Measurements from ENCODE around the gene PRKD2. TPM values are rescaled to one million over a fixed set of nuclear protein-coding genes. Genes with fewer than 3 reads are reported as not detected.

The PRKD2 gene
- polyA plus RNA-seq, 3 donors from 2014 or later: 36.3 to 116 (median 36.3) TPM

DNA sequence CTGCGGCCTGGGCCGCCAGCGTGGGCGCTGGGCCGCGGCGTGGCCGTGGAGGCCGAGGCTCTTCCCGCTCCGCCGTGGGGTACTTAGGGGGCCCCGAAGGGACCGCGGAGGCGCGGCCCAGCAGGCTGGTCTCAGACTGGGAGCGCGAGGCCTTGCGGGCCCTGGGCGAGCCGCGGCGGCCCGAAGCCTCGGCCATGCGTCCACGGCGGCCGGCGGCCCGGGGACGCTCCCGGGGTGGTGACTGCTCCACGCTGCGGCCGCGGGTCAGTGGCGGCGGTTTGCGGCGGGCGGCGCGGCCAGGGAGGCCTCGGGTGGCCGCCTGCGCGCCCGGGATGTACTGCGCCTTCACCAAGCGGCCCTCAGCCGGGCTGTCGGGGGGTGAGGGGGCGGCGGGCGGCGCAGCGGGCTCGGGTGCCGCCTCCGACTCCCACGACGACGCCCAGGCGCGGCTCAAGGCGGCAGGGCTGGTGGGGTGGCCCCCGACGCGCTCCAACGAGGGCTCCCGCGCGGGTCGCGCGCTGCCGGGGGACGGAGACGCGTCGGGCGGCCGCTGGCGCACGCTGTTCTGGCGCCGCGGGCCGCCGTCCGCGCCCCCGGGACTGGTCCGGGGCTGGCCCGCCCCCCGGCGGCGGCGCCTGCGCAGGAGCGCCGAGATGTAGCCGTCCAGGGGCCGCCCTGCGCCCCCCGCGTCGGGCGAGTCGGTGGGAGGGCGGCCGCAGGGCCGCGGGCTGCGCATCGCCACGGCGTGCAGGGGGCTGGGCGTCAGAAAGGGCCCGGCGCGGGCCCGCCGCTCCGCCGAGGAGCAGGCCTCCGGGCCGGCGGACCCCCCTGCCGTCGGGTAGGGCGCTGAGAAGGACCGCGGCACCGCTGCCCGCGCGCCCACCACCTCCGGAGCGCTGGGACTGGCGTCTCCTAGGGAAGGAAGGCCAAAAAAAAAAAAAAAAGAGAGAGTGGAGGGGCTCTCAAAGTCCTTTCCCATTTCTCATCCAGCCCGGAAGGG, 67.7 kb downstream of the PRKD2 start:
- Mint-ChIP-seq H3K27me3 (ENCODE audit: low read depth in 3 of 3) (peaks cover 16 to 41% (median 31%) of the 10 kb centered on the region in 3 donors), H3K4me1 (peaks cover 0 to 4% of the 10 kb centered on the region in 2 donors), H3K27ac (no peak overlapping the region), H3K36me3 (peaks cover 0 to 9% (median 5%) of the 10 kb centered on the region in 3 donors), H3K4me3 (peak overlapping the region in 1 of 5 donors; percentile 46), H3K9me3 (peaks cover 0 to 2% (median 0%) of the 10 kb centered on the region in 6 donors)
- DNase-seq: no peak

DNA sequence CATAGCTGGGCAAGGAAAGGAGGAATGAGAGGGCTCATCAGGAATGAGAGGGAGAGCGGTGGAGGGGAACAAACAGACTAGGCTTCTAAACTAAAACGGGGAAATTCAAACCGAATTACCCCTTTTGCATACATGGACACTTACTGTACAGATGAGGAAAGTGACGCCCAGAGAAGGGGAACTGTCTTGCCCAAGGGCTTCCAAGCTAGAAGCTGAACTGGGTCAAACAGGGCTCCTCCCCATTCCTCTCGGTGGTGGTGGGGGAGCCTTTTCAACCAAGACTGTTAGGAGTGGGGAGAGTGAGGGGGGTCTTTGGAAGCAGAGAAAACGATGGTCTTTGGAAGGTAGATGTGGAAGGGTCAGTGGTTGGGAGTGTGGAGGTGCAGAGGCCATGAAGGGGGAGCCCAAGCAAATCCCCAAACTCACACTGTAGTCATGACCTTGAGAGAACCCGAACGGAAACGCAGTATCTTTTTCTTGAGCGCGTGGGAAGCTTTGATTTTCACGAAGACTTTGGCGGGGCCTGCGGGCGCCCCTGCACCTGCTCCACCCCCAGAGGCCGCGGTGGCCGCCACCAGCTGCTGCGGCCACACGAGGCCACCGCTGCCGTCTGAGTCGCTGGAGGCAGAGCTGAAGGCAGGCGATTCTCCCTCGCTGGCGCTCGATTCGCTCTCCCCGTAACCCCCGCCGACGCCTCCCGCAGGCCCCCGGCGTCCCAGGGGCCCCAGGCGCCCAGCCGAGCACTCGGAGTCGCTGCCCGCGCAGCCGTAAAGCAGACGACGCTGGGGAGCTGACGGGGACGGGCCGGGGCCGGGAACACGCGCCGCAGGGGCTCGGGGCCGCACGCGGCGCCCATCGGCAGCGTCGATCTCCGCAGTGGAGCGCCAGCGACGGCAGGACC, 68.6 kb downstream of the PRKD2 start:
- DNase-seq: no peak
- peaks cover 16 to 36% (median 29%) of the 10 kb centered on the region in 3 donors for H3K27me3 Mint-ChIP-seq (ENCODE audit: low read depth in 3 of 3)
- H3K4me1 Mint-ChIP-seq: peaks cover 0 to 4% of the 10 kb centered on the region in 2 donors
- H3K27ac Mint-ChIP-seq: no peak overlapping the region
- H3K36me3 Mint-ChIP-seq: peaks cover 0 to 9% (median 5%) of the 10 kb centered on the region in 3 donors
- H3K9me3 Mint-ChIP-seq: peaks cover 0 to 2% (median 0%) of the 10 kb centered on the region in 6 donors
- H3K4me3 Mint-ChIP-seq: peak overlapping the region in 3 of 5 donors; percentile 18 to 44 (median 21)

DNA sequence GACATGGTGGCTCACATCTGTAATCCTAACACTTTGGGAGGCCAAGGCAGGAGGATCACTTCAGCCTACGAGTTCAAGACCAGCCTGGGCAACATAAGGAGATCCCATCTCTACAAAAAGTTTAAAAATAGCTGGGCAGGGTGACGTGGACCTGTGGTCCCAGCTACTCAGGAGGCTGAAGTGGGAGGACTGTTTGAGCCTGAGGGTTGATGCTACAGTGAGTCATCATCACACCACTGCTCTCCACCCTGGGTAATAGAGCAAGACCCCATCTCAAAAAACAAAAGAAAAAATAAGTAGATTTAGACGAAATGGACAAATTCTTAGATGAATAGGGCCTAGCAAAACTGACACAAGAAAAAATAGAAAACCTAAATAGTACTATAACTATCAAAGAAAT, 70.5 kb downstream of the PRKD2 start:
- peaks cover 0 to 4% of the 10 kb centered on the region in 2 donors for H3K4me1 Mint-ChIP-seq
- H3K4me3 Mint-ChIP-seq: no peak overlapping the region
- peaks cover 0 to 9% (median 5%) of the 10 kb centered on the region in 3 donors for H3K36me3 Mint-ChIP-seq
- DNase-seq: no peak
- no peak overlapping the region for H3K27ac Mint-ChIP-seq
- peaks cover 0 to 2% (median 0%) of the 10 kb centered on the region in 6 donors for H3K9me3 Mint-ChIP-seq
- H3K27me3 Mint-ChIP-seq (ENCODE audit: low read depth in 3 of 3): peaks cover 17 to 32% (median 30%) of the 10 kb centered on the region in 3 donors

DNA sequence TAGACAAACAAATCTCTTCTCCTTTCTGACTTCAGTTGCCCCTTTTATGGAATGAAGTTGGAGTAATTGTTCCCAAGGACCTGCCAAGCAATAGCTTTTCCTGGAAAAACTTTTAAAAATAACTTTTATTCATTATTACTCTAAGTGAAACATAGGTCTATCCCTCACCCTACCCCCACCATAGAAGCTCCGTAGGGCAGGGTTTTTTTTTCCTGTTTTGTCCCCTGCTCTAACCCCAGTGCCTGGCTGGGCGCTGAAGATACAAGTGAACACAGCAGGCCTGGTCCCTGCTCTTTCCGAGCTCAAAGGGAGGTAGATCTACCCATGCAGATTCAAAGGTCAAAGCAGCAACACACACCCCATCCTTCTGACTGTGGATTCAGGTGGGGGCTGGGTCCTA, 72.2 kb downstream of the PRKD2 start:
- Mint-ChIP-seq H3K9me3 (no peaks in the 10 kb centered on the region), H3K36me3 (peaks cover 0 to 5% (median 3%) of the 10 kb centered on the region in 3 donors), H3K27ac (no peak overlapping the region), H3K27me3 (ENCODE audit: low read depth in 3 of 3) (peaks cover 15 to 25% (median 24%) of the 10 kb centered on the region in 3 donors), H3K4me3 (no peak overlapping the region), H3K4me1 (peaks cover 0 to 11% of the 10 kb centered on the region in 2 donors)
- no peak for DNase-seq

DNA sequence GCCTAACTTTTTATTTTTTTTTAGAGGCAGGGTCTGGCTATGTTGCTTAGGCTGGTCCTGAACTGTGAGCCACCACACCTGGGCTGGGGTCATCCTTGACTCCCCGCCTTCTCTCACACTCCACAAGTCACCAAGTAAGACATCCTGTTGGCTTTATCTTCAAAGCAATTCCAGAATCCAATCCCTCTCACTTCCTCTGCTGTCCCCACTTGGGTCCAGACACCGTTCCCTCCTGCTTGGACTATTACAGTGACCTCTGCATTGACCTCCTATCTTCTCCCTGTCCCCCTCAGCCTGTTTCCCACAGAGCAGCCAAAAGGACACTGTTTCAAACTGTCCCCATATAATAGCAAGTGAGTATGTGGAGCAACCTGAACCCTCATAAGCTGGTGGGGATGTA, 76.3 kb downstream of the PRKD2 start:
- Mint-ChIP-seq H3K9me3 (no peaks in the 10 kb centered on the region), H3K27ac (no peak overlapping the region), H3K36me3 (no peaks in the 10 kb centered on the region), H3K4me1 (peaks cover 0 to 8% of the 10 kb centered on the region in 2 donors), H3K4me3 (peak overlapping the region in 4 of 5 donors; percentile 39 to 56 (median 48)), H3K27me3 (ENCODE audit: low read depth in 3 of 3) (peaks cover 9 to 17% (median 13%) of the 10 kb centered on the region in 3 donors)
- no peak for DNase-seq

DNA sequence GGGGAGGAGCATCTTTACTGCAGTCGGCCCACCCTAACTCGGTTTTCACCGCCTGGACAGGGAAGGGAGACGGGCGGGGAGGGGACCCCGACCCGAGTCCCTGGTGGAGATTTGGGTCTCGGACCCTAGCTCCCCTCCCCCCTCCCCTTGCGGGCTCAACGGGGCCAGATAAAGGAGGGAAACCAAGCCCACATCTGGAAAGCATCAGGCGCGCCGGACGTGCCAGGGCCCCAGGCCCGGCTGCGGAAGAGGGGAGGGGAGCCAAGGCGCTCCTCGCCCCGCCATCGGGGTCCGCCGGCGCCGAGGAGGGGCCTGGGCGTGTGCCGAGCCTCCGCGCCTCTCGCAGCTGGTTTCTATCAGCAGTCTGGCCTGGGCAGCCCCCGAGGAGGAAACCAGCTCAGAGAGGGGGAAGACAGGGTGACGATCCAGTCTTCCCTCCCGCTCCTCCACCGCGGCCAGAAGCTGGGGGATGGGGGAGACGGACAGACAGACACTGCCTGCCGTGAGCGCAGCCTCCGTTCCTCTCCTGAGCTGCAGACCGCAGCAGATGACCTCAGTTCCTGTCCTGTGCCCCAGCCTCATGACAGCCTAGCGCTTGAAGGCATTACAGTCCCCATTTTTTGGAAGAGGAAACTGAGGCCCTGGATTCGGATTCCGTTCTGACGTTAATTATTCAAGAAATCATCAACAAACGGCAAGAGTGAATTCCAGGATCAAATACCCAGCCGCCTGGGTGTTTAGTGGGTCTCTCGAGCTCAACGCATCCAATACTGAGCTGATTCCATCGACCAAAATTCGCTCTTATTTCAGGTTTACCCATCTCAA, 77.3 kb downstream of the PRKD2 start:
- peaks cover 0 to 12% of the 10 kb centered on the region in 2 donors for H3K4me1 Mint-ChIP-seq
- H3K27ac Mint-ChIP-seq: no peak overlapping the region
- peaks cover 5 to 12% (median 12%) of the 10 kb centered on the region in 3 donors for H3K27me3 Mint-ChIP-seq (ENCODE audit: low read depth in 3 of 3)
- no peaks in the 10 kb centered on the region for H3K9me3 Mint-ChIP-seq
- no peaks in the 10 kb centered on the region for H3K36me3 Mint-ChIP-seq
- peak overlapping the region; percentile 4 to 69 (median 64) for H3K4me3 Mint-ChIP-seq
- peak in 2 of 3 donors; percentile 26 to 27 for DNase-seq

DNA sequence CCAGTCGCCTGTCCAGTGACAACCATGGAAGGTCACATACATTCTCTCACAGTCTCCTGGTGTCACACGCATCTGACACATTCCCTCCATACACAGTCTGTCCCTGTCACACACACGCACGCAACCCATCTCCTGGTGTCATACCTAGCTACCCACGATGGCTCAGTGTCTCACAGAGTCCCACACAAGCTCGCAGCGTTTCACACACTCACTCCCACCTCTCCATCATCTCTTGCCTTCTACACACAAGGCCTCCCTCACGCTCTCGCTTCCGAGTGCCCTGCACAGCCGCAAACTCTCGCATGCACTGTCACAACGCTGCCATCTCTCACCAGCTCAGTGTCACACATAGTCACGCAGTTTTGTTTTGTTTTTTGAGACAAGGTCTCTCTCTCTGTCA, 79.7 kb downstream of the PRKD2 start:
- H3K4me1 Mint-ChIP-seq: peaks cover 11 to 22% of the 10 kb centered on the region in 2 donors
- no peaks in the 10 kb centered on the region for H3K9me3 Mint-ChIP-seq
- H3K36me3 Mint-ChIP-seq: no peaks in the 10 kb centered on the region
- no peak for DNase-seq
- no peak overlapping the region for H3K4me3 Mint-ChIP-seq
- H3K27me3 Mint-ChIP-seq (ENCODE audit: low read depth in 3 of 3): peaks cover 2 to 26% (median 19%) of the 10 kb centered on the region in 3 donors
- no peak overlapping the region for H3K27ac Mint-ChIP-seq

DNA sequence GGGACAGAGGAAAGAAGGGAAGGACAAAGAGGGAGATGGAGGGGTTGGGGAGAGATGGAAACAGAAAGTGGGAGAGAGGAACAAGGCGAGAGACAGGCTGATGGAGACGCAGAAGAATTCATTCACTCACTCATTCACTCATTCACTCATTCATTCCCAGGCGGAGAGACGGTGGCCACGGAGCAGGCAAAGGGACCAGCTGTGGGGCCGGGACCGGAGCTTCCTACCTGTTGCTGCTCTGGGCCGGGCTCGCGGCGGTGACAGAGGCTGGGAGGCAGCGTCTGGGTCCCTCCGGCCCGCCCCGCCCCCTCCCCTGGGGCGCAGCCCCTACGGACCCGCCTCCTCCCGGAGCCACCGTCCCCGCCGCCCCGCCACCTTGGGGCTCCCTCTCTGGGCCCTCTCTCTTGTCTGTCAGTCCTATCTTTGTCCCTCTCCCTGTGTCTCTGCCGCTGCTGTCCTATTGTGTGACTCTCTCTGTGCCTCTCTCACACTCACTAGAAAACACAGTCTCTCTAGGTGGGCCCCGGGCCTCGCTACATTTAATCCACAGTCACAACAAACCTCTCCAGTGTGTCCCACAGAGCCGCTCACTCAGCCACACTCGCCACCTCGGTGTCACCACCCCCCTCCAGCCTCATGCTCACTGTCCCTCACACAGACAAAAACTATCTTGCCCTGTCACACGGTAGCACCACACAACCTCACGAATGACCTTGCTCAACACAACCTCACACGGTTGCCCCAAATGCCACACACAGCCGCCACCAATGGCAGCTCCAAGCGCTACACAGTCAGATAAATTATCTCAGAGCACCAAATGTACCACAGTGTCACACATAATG, 80.8 kb downstream of the PRKD2 start, which contains the start of gene GNG8:
Gene GNG8 (minus strand): TSS at position 283 of the 842 bp plus-strand sequence. CDS start 1,520 bp downstream, outside the sequence.
- Mint-ChIP-seq H3K36me3 (no peaks in the 10 kb centered on the region), H3K4me1 (peaks cover 11 to 22% of the 10 kb centered on the region in 2 donors), H3K27ac (peak within 1 kb of the TSS in 1 of 6 donors; percentile 32), H3K9me3 (no peaks in the 10 kb centered on the region), H3K27me3 (ENCODE audit: low read depth in 3 of 3) (peaks cover 2 to 24% (median 17%) of the 10 kb centered on the region in 3 donors), H3K4me3 (peak within 1 kb of the TSS in 2 of 5 donors; percentile 42 to 44)
- DNase-seq: no peak

DNA sequence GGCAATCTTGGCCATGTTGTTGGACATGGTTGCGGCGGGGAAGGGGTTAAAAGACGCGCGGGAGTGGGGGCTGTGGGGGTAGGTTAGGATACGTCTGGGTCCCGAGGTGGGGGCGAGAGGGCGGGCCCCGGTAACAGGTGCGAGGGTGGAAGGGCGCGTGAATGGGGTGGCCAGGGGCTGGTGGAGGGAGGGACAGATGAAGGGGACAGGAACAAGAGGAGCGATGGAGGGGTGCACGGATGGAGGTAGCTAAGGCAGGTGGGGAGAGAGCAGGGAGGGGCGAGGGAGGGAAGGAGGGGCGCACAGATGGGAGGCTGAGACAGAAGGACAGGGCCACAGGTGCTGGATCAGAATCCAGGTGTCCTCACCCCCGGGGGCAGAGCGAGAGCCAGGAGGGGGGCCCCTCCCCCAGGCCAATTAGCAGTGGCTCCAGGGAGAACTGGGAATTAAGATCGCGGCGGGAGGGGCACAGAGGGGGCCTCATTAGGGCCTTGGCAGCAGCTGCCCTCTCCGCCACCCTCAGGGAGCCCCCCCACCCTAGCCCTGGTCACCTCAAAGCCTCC, 82.2 kb downstream of the PRKD2 start:
- Mint-ChIP-seq H3K36me3 (no peaks in the 10 kb centered on the region), H3K27ac (no peak overlapping the region), H3K27me3 (ENCODE audit: low read depth in 3 of 3) (peaks cover 2 to 26% (median 14%) of the 10 kb centered on the region in 3 donors), H3K9me3 (no peaks in the 10 kb centered on the region), H3K4me1 (peaks cover 11 to 16% of the 10 kb centered on the region in 2 donors), H3K4me3 (peak overlapping the region in 3 of 5 donors; percentile 20 to 68 (median 56))
- DNase-seq: no peak

DNA sequence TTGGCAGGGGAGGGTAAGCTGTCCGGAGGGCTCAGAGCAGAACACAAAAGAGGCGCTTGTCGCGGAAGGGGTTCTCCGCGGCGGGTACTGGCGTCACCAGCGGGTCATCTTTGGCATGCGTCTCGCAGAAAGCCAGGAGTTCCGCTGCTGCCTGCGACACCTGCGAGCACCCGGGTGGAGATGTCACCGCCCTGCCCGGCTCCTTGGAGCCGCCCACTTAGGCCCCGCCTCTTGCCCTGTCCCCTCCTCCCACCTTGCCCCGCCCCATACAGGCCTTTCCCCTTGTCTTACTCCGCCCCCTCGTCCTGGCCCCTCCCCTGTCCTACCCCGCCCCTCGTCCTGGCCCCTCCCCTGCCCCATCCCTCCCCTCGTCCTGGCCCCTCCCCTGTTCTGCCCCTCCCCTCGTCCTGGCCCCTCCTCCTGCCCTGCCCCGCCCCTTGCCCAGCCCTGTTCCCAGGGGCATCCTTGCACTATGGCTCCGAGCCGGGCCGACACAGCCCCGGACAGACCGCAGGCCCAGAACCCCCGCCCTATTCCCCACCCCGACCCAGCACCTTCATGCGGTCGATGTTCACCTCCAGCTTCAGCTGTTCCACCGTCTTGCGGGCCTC, 82.8 kb downstream of the PRKD2 start:
- Mint-ChIP-seq H3K27ac (peak overlapping the region in 1 of 6 donors; percentile 29), H3K27me3 (ENCODE audit: low read depth in 3 of 3) (peaks cover 2 to 26% (median 12%) of the 10 kb centered on the region in 3 donors)
- DNase-seq: peak; percentile 73 to 75 (median 73)

DNA sequence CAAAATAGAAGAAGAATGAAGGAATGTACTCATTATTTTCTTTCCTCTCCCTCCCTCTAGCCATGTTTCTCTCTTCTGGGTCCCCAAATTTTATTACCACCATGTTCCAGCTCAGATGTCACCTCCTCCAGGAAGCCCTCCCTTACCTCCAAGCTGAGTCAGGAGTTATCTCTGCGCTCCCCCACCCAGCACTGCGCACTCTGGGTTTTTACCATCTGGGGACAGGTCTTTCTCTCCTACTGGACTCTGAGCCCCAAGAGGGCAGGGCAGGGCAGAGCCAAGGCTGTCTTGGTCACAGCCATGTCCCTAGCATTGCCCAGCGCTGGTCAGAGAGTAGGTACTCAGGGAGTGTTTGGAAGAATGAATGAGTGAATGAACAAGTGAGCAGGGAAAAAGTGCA, 83.8 kb downstream of the PRKD2 start:
- no peak for DNase-seq
- Mint-ChIP-seq H3K4me3 (peak overlapping the region; percentile 5 to 69 (median 57)), H3K9me3 (no peaks in the 10 kb centered on the region), H3K4me1 (peaks cover 11 to 14% of the 10 kb centered on the region in 2 donors), H3K27me3 (ENCODE audit: low read depth in 3 of 3) (peaks cover 2 to 26% (median 12%) of the 10 kb centered on the region in 3 donors), H3K27ac (no peak overlapping the region), H3K36me3 (no peaks in the 10 kb centered on the region)

More for the DNA sequence above, 82.8 kb downstream of the PRKD2 start:
- peak overlapping the region; percentile 12 to 69 (median 57) for H3K4me3 Mint-ChIP-seq
- no peaks in the 10 kb centered on the region for H3K9me3 Mint-ChIP-seq
- H3K36me3 Mint-ChIP-seq: no peaks in the 10 kb centered on the region
- peaks cover 11 to 14% of the 10 kb centered on the region in 2 donors for H3K4me1 Mint-ChIP-seq
